ENCODE measurements around the gene ROGDI. TPM values are rescaled to one million over a fixed set of nuclear protein-coding genes. Genes with fewer than 3 reads are reported as not detected.

ROGDI gene
- 3.8 and 4.4 TPM in 2 replicates for total RNA-seq

GRCh38 chr16:4801962-4802658 lies at the start of gene ROGDI:
Gene ROGDI, minus strand, starts transcription at chr16:4802633. Its CDS starts 62 bp downstream, at chr16:4802571.
- H3K4me3 Mint-ChIP-seq = peak within 1 kb of the TSS; percentile 83
- H3K4me1 Mint-ChIP-seq = peaks cover 7% of the 10 kb centered on the region
- no peaks in the 10 kb centered on the region for H3K9me3 Mint-ChIP-seq
- peaks cover 19% of the 10 kb centered on the region for H3K36me3 Mint-ChIP-seq (ENCODE audit: low read depth)
- DNase-seq = peak; percentile 96
- no peaks in the 10 kb centered on the region for H3K27me3 Mint-ChIP-seq
- intact Hi-C loops (cut with micrococcal nuclease) = loop anchor here (1.0 to 2.0 kb wide), 3 partner anchors 34 to 157 kb away; partner anchors contain the start of genes ANKS3, DNAAF8 and SEC14L5
- peak within 1 kb of the TSS; percentile 58 for H3K27ac Mint-ChIP-seq

GRCh38 chr16:4850211-4850610 lies 47.8 kb upstream of the ROGDI start:
- H3K4me1 Mint-ChIP-seq = peaks cover 40% of the 10 kb centered on the region
- peaks cover 32% of the 10 kb centered on the region for H3K36me3 Mint-ChIP-seq (ENCODE audit: low read depth)
- DNase-seq = no peak
- no peak overlapping the region for H3K27ac Mint-ChIP-seq
- H3K27me3 Mint-ChIP-seq = no peaks in the 10 kb centered on the region
- intact Hi-C loops (cut with micrococcal nuclease) = no loop called here
- peak overlapping the region; percentile 40 for H3K4me3 Mint-ChIP-seq
- H3K9me3 Mint-ChIP-seq = no peaks in the 10 kb centered on the region

GRCh38 chr16:4847774-4848587 lies 45.5 kb upstream of the ROGDI start:
- Mint-ChIP-seq H3K27me3 (no peaks in the 10 kb centered on the region), H3K4me3 (peak overlapping the region; percentile 95), H3K4me1 (peaks cover 40% of the 10 kb centered on the region), H3K27ac (peak overlapping the region; percentile 75), H3K36me3 (ENCODE audit: low read depth) (peaks cover 33% of the 10 kb centered on the region), H3K9me3 (no peaks in the 10 kb centered on the region)
- peak; percentile 84 for DNase-seq
- intact Hi-C loops (cut with micrococcal nuclease) = loop anchor here (1.0 to 2.0 kb wide), 3 partner anchors 109 to 423 kb away; partner anchors contain the start of gene DNAJA3

- peaks cover 38% of the 10 kb centered on the region for H3K36me3 Mint-ChIP-seq (ENCODE audit: low read depth)
- H3K4me3 Mint-ChIP-seq = peak within 1 kb of the TSS; percentile 95
- H3K4me1 Mint-ChIP-seq = peaks cover 39% of the 10 kb centered on the region
- H3K27ac Mint-ChIP-seq = peak within 1 kb of the TSS; percentile 91
- intact Hi-C loops (cut with micrococcal nuclease) = loop anchor here (1.0 to 2.0 kb wide), 2 partner anchors 251 to 422 kb away; partner anchors contain the start of gene DNAJA3
- H3K27me3 Mint-ChIP-seq = no peaks in the 10 kb centered on the region
- H3K9me3 Mint-ChIP-seq = no peaks in the 10 kb centered on the region
- peak; percentile 100 for DNase-seq
Observed at GRCh38 chr16:4846901-4847773, 44.7 kb upstream of the ROGDI start, which contains the start of the genes GLYR1 and UBN1. Gene GLYR1, minus strand, starts transcription at chr16:4847288. Its CDS starts 23 bp downstream, at chr16:4847265. Gene UBN1, plus strand, starts transcription at chr16:4847481. Its CDS starts 5,437 bp downstream, at chr16:4852918.

GRCh38 chr16:4846503-4846900 lies 44.1 kb upstream of the ROGDI start:
- peaks cover 41% of the 10 kb centered on the region for H3K36me3 Mint-ChIP-seq (ENCODE audit: low read depth)
- intact Hi-C loops (cut with micrococcal nuclease) = loop anchor here (2.0 kb wide), 1 partner anchor 422 kb away; the partner anchor contains the start of gene DNAJA3
- H3K27me3 Mint-ChIP-seq = no peaks in the 10 kb centered on the region
- no peaks in the 10 kb centered on the region for H3K9me3 Mint-ChIP-seq
- H3K27ac Mint-ChIP-seq = peak overlapping the region; percentile 86
- peaks cover 35% of the 10 kb centered on the region for H3K4me1 Mint-ChIP-seq
- peak overlapping the region; percentile 95 for H3K4me3 Mint-ChIP-seq
- peak; percentile 77 for DNase-seq

- DNase-seq = no peak
- H3K27ac Mint-ChIP-seq = no peak overlapping the region
Observed at GRCh38 chr16:4840984-4841383, 38.6 kb upstream of the ROGDI start.

GRCh38 chr16:4839942-4840341 lies 37.5 kb upstream of the ROGDI start:
- Mint-ChIP-seq H3K27ac (no peak overlapping the region), H3K9me3 (no peaks in the 10 kb centered on the region), H3K27me3 (no peaks in the 10 kb centered on the region), H3K36me3 (ENCODE audit: low read depth) (peaks cover 67% of the 10 kb centered on the region), H3K4me1 (no peaks in the 10 kb centered on the region), H3K4me3 (no peak overlapping the region)
- intact Hi-C loops (cut with micrococcal nuclease) = no loop called here
- no peak for DNase-seq

More at GRCh38 chr16:4840984-4841383, 38.6 kb upstream of the ROGDI start:
- Mint-ChIP-seq H3K4me3 (no peak overlapping the region), H3K27me3 (no peaks in the 10 kb centered on the region), H3K36me3 (ENCODE audit: low read depth) (peaks cover 72% of the 10 kb centered on the region), H3K4me1 (peaks cover 6% of the 10 kb centered on the region), H3K9me3 (no peaks in the 10 kb centered on the region)
- intact Hi-C loops (cut with micrococcal nuclease) = no loop called here

- Mint-ChIP-seq H3K27me3 (no peaks in the 10 kb centered on the region), H3K9me3 (no peaks in the 10 kb centered on the region), H3K4me1 (no peaks in the 10 kb centered on the region), H3K4me3 (no peak overlapping the region), H3K36me3 (ENCODE audit: low read depth) (peaks cover 56% of the 10 kb centered on the region), H3K27ac (no peak overlapping the region)
- intact Hi-C loops (cut with micrococcal nuclease) = no loop called here
- DNase-seq = no peak
Observed at GRCh38 chr16:4837733-4838501, 35.5 kb upstream of the ROGDI start.

GRCh38 chr16:4836727-4837126 lies 34.3 kb upstream of the ROGDI start:
- no peaks in the 10 kb centered on the region for H3K9me3 Mint-ChIP-seq
- H3K4me1 Mint-ChIP-seq = no peaks in the 10 kb centered on the region
- no peak for DNase-seq
- no peak overlapping the region for H3K4me3 Mint-ChIP-seq
- H3K36me3 Mint-ChIP-seq (ENCODE audit: low read depth) = peaks cover 57% of the 10 kb centered on the region
- intact Hi-C loops (cut with micrococcal nuclease) = no loop called here
- H3K27me3 Mint-ChIP-seq = no peaks in the 10 kb centered on the region
- H3K27ac Mint-ChIP-seq = no peak overlapping the region

GRCh38 chr16:4833584-4833983 lies 31.2 kb upstream of the ROGDI start:
- no peaks in the 10 kb centered on the region for H3K4me1 Mint-ChIP-seq
- DNase-seq = no peak
- peaks cover 54% of the 10 kb centered on the region for H3K36me3 Mint-ChIP-seq (ENCODE audit: low read depth)
- intact Hi-C loops (cut with micrococcal nuclease) = no loop called here
- no peaks in the 10 kb centered on the region for H3K27me3 Mint-ChIP-seq
- no peak overlapping the region for H3K27ac Mint-ChIP-seq
- H3K4me3 Mint-ChIP-seq = no peak overlapping the region
- no peaks in the 10 kb centered on the region for H3K9me3 Mint-ChIP-seq

GRCh38 chr16:4832698-4833343 lies 30.4 kb upstream of the ROGDI start:
- H3K36me3 Mint-ChIP-seq (ENCODE audit: low read depth) = peaks cover 51% of the 10 kb centered on the region
- H3K27me3 Mint-ChIP-seq = no peaks in the 10 kb centered on the region
- intact Hi-C loops (cut with micrococcal nuclease) = no loop called here
- H3K9me3 Mint-ChIP-seq = no peaks in the 10 kb centered on the region
- no peak overlapping the region for H3K4me3 Mint-ChIP-seq
- H3K4me1 Mint-ChIP-seq = no peaks in the 10 kb centered on the region
- no peak overlapping the region for H3K27ac Mint-ChIP-seq
- DNase-seq = no peak

- H3K27me3 Mint-ChIP-seq = no peaks in the 10 kb centered on the region
- H3K4me3 Mint-ChIP-seq = no peak overlapping the region
- no peak for DNase-seq
- H3K9me3 Mint-ChIP-seq = no peaks in the 10 kb centered on the region
- H3K36me3 Mint-ChIP-seq (ENCODE audit: low read depth) = peaks cover 53% of the 10 kb centered on the region
- no peaks in the 10 kb centered on the region for H3K4me1 Mint-ChIP-seq
- intact Hi-C loops (cut with micrococcal nuclease) = no loop called here
- no peak overlapping the region for H3K27ac Mint-ChIP-seq
Observed at GRCh38 chr16:4831616-4832015, 29.2 kb upstream of the ROGDI start.
